Keratinocyte (primary cell): ENCODE results near the gene POTEH. TPM values are rescaled to one million over a fixed set of nuclear protein-coding genes. Genes with fewer than 3 reads are reported as not detected.
"Not testable (repeated sequence)": the region's sequence is repeated elsewhere in the genome, so short reads cannot be mapped to it uniquely, and the experiment has no call there.

Experiments
- DNase-seq: peaks from one replicate; pipeline ENCODE4 v3.0.0-alpha.2; 2011; ENCODE audit warnings: low read depth, missing footprints, low spot score
- FAIRE-seq: peaks from 2 replicates; lab custom pipeline; 2011; peaks lifted over from hg19 to GRCh38; lab: Jason Lieb, UNC
- H2AFZ ChIP-seq: 2 replicates; pipeline ENCODE4 v1.6.0; 2012; ENCODE audit warnings: low read length, control low read depth, inconsistent platforms; ENCODE audit not compliant: control insufficient read depth
- H3K27ac ChIP-seq: 2 replicates; pipeline ENCODE4 v1.5.1; 2011; ENCODE audit warnings: low read length; ENCODE audit not compliant: control insufficient read depth, insufficient read depth
- H3K27me3 ChIP-seq: 3 replicates; pipeline ENCODE4 v1.6.0; 2011; ENCODE audit warnings: low read length; ENCODE audit not compliant: control insufficient read depth, insufficient read depth; ENCODE audit errors: extremely low read depth
- H3K36me3 ChIP-seq, 2 experiments: 2 replicates in 1 of 2; 3 replicates in 1 of 2; pipeline ENCODE4 v1.5.1; 2011; ENCODE audit warnings: low read length in 2 of 2, mild to moderate bottlenecking in 1 of 2; ENCODE audit not compliant: control insufficient read depth in 2 of 2, insufficient read depth in 2 of 2; ENCODE audit errors: extremely low read depth in 1 of 2
- H3K4me1 ChIP-seq: 3 replicates; pipeline ENCODE4 v1.5.1; 2011; ENCODE audit warnings: low read length; ENCODE audit not compliant: control insufficient read depth, insufficient read depth; ENCODE audit errors: extremely low read depth
- H3K4me2 ChIP-seq: 3 replicates; pipeline ENCODE4 v1.6.0; 2011; ENCODE audit warnings: low read depth, low read length; ENCODE audit not compliant: control insufficient read depth, insufficient read depth; ENCODE audit errors: extremely low read depth
- H3K4me3 ChIP-seq, 3 experiments: fragments of 200-600 bp in 1 of 3; sonication (generic) in 1 of 3; 2 replicates in 2 of 3; 3 replicates in 1 of 3; pipeline ENCODE4 v1.5.1; 2011 to 2016; ENCODE audit warnings: low read length in 3 of 3, mild to moderate bottlenecking in 3 of 3, control low read depth in 2 of 3, inconsistent platforms in 1 of 3, low read depth in 1 of 3, mixed read lengths in 1 of 3, mixed run types in 1 of 3, moderate library complexity in 1 of 3; ENCODE audit not compliant: control insufficient read depth in 2 of 3, insufficient read depth in 2 of 3; ENCODE audit errors: extremely low read depth in 1 of 3
- H3K79me2 ChIP-seq: 2 replicates; pipeline ENCODE4 v1.6.0; 2012; ENCODE audit warnings: low read length; ENCODE audit not compliant: control insufficient read depth, insufficient read depth
- H3K9ac ChIP-seq: 3 replicates; pipeline ENCODE4 v1.6.0; 2011; ENCODE audit warnings: low read length; ENCODE audit not compliant: control insufficient read depth, insufficient read depth; ENCODE audit errors: extremely low read depth
- H3K9me1 ChIP-seq: 3 replicates; pipeline ENCODE4 v1.6.0; 2011; ENCODE audit warnings: low read length; ENCODE audit not compliant: control insufficient read depth, insufficient read depth; ENCODE audit errors: extremely low read depth
- H3K9me3 ChIP-seq: 2 replicates; pipeline ENCODE4 v1.5.1; 2012; ENCODE audit warnings: low read depth, low read length; ENCODE audit not compliant: control insufficient read depth
- H4K20me1 ChIP-seq: 3 replicates; pipeline ENCODE4 v1.6.0; 2011; ENCODE audit warnings: low read length; ENCODE audit not compliant: control insufficient read depth, insufficient read depth; ENCODE audit errors: extremely low read depth
- dilution Hi-C: fragments of 300-500 bp; cut with MboI; formaldehyde crosslinking; loops from one replicate; pipeline ENCODE4 v1.7.0; 2020; ENCODE audit warnings: low sequenced_read_pairs; ENCODE audit not compliant: extremely low pct_ligation_motif_present
- polyA minus RNA-seq, 3 experiments: library from RNA; depleted of rRNA, polyadenylated mRNA; stranded (reverse); fragments of >200 nt; gene quantifications; 1 replicate in 1 of 3; 2 replicates in 1 of 3; 3 replicates in 1 of 3; pipeline ENCODE4 v1.2.3, GENCODE V29; 2011
- polyA plus RNA-seq, 5 experiments: library from polyadenylated mRNA; depleted of rRNA in 3 of 5; stranded (reverse) in 3 of 5; stranded (forward) in 1 of 5; unstranded in 1 of 5; fragments of >200 nt; gene quantifications; 1 replicate in 1 of 5; 2 replicates in 3 of 5; 3 replicates in 1 of 5; pipeline versions ENCODE4 v1.2.1 to v1.2.3, GENCODE V29; 2011 to 2012; ENCODE audit warnings: missing spikeins in 2 of 5, low read depth in 1 of 5, low replicate concordance in 1 of 5

The POTEH gene
- polyA plus RNA-seq, result not detected in 3 replicates
- not detected for polyA plus RNA-seq (2011; ENCODE audit: low read depth)
- polyA plus RNA-seq (2011; cell fraction: cytosol; rRNA removed), result not detected in 2 replicates
- not detected in 2 replicates for polyA plus RNA-seq (2011; cell fraction: nucleus; rRNA removed)
- polyA plus RNA-seq (2012; ENCODE audit: low replicate concordance), result not detected in 2 replicates
- not detected in 3 replicates for polyA minus RNA-seq
- polyA minus RNA-seq (2011; cell fraction: cytosol; rRNA and poly(A)+ RNA removed), result not detected
- not detected in 2 replicates for polyA minus RNA-seq (2011; cell fraction: nucleus; rRNA and poly(A)+ RNA removed)

DNA sequence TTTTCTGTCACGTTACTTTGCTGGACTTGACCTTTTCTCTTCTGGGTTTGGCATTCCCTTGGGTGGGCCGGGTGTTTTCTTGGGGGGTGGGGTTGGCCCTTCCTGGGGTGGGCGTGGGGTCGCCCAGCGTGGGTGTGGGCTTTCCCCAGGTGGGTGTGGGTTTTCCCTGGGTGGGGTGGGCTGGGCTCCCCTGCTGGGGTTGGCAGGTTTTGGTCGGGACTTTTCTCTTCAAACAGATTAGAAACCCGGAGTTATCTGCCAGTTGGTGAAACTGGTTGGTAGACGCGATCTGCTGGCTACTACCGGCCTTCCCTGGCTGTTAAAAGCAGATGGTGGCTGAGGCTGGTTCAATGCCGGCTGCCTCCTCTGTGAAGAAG is at the start of gene POTEH:
Gene POTEH, plus strand, starts transcription at position 278 of the 377 bp plus-strand sequence. Its CDS starts 52 bp downstream, at position 330.
- H3K27ac ChIP-seq, H3K4me3 ChIP-seq, H3K36me3 ChIP-seq, H3K9me1 ChIP-seq, dilution Hi-C loops, H3K4me1 ChIP-seq, H3K27me3 ChIP-seq, H3K9me3 ChIP-seq, H3K9ac ChIP-seq, H2AFZ ChIP-seq, H3K79me2 ChIP-seq, DNase-seq, H4K20me1 ChIP-seq, FAIRE-seq, H3K4me2 ChIP-seq: not testable (repeated sequence)

DNA sequence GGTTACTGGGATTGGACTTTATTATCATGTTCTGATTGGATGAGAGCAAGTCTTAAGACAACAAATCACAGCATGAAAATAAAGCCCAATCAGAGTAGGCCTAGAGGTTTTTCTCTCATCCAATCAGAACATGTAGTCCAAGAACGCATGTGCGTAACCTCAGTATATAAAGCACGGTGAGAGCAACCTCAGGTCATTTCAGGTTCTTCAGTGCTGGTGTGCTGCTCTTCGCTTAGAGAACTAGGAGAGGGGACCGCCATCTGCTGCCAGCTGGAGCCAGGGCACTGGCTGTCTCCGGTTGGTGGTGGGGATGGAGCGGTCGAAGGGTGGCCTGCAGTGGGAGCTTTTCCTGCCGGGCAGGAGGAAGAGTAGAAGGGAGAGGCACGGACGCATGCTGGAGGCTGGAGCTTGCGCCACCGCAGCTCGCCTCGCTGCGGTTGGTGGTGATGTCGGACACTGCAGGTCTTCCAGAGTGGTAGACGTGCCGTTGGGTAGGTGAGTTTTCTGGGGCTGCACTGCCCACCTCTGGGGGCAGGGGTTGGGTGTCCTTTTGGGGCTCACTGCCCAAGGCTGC is 47.5 kb upstream of the POTEH start:
- dilution Hi-C loops, H4K20me1 ChIP-seq, DNase-seq, H2AFZ ChIP-seq, H3K27ac ChIP-seq, H3K27me3 ChIP-seq, H3K4me2 ChIP-seq, H3K79me2 ChIP-seq, H3K9ac ChIP-seq, FAIRE-seq, H3K9me1 ChIP-seq, H3K4me3 ChIP-seq, H3K4me1 ChIP-seq, H3K36me3 ChIP-seq, H3K9me3 ChIP-seq: not testable (repeated sequence)

DNA sequence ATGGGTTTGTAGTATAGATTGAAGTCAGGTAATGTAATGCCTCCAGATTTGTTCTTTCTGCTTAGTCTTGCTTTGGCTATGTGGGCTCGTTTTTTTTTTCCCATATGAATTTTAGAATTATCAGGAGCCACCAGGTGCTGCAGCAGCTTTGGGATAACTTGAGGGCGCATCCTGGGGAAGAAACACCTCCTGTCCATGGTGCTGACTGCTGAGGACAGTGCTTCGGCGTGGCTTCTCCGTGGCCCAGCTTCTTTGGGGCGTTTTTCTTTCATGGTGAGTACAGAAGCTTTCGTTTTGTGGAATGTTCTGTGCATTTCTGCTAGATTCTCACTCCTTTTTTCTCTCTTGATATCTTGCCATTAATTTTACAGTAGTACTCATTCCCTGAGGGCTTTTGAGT is 37.9 kb upstream of the POTEH start:
- H3K9ac ChIP-seq, H4K20me1 ChIP-seq, FAIRE-seq, H3K79me2 ChIP-seq, H2AFZ ChIP-seq, H3K27ac ChIP-seq, H3K9me3 ChIP-seq, H3K4me2 ChIP-seq, dilution Hi-C loops, H3K4me3 ChIP-seq, H3K4me1 ChIP-seq, H3K36me3 ChIP-seq, H3K9me1 ChIP-seq, H3K27me3 ChIP-seq, DNase-seq: not testable (repeated sequence)

DNA sequence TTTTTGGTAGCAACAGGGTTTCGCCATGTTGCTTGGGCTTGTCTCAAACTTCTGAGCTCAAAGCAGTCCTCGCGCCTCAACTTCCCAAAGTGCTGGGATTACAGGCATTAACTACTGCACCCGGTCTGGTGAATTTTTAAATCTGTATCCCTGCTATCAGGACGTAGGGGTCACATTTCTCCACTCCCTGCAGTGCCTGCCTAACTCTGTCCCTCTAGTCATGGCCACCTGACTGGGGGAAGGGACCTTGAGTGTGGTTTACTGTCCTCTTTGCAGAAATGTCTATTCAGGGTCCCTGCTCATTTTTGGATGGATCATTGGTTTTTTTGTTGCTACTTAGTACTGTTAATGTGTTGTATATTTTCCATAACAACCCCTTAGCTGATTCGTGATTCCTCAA is 37.1 kb upstream of the POTEH start:
- H4K20me1 ChIP-seq, H3K4me2 ChIP-seq, dilution Hi-C loops, FAIRE-seq, H2AFZ ChIP-seq, H3K9me1 ChIP-seq, H3K27me3 ChIP-seq, H3K9ac ChIP-seq, DNase-seq, H3K4me3 ChIP-seq, H3K36me3 ChIP-seq, H3K27ac ChIP-seq, H3K4me1 ChIP-seq, H3K9me3 ChIP-seq, H3K79me2 ChIP-seq: not testable (repeated sequence)

DNA sequence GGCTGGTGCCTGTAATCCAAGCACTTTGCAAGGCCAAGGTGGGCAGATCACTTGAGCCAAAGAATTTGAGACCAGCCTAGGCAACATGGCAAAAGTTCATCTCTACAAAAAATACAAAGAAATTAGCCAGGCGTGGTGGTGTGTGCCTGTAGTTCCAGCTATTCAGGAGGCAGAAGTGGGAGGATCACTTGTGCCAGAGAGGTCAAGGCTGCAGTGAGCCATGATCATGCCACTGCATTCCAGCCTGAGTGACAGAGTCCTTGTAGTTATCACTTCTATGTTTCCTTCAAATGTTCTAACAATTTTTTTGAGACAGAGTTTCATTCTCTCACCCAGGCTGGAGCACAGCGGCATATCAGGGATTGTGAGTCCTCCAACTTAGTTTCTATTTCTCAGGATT is 36.6 kb upstream of the POTEH start:
- H3K79me2 ChIP-seq, H3K27me3 ChIP-seq, H3K9me3 ChIP-seq, H3K36me3 ChIP-seq, H3K4me3 ChIP-seq, H3K4me1 ChIP-seq, DNase-seq, H4K20me1 ChIP-seq, dilution Hi-C loops, H3K9me1 ChIP-seq, H3K9ac ChIP-seq, H2AFZ ChIP-seq, H3K4me2 ChIP-seq, FAIRE-seq, H3K27ac ChIP-seq: not testable (repeated sequence)
